ENCODE data around the gene LDHD. TPM values are rescaled to one million over a fixed set of nuclear protein-coding genes. Genes with fewer than 3 reads are reported as not detected.

The LDHD gene
- total RNA-seq, 1 donor from 2014 or later = 10.1 TPM

GRCh38 chr16:75073545-75074303 is 42.9 kb downstream of the LDHD start:
- Histone ChIP-seq H3K9me3 (no peaks in the 10 kb centered on the region), H3K27ac (peak overlapping the region; percentile 15), H3K4me3 (no peak overlapping the region), H3K4me1 (peaks cover 27% of the 10 kb centered on the region), H3K27me3 (no peaks in the 10 kb centered on the region), H3K36me3 (no peaks in the 10 kb centered on the region)
- TF ChIP-seq POLR2A (IDR thresholded peaks at IDR 0.05) (no peak), CTCF (IDR thresholded peaks at IDR 0.05) (no peak), POLR2AphosphoS5 (IDR thresholded peaks at IDR 0.05; ENCODE audit: insufficient read depth in 1 of 2, low read depth in 1 of 2) (no peak)
- DNase-seq (ENCODE audit: extremely low spot score in 2 of 2) = no peak
- intact Hi-C loops (cut with DNase I) = no loop called here

GRCh38 chr16:75072239-75072947 is 44.2 kb downstream of the LDHD start:
- H3K4me1 ChIP-seq = peaks cover 33% of the 10 kb centered on the region

DNA sequence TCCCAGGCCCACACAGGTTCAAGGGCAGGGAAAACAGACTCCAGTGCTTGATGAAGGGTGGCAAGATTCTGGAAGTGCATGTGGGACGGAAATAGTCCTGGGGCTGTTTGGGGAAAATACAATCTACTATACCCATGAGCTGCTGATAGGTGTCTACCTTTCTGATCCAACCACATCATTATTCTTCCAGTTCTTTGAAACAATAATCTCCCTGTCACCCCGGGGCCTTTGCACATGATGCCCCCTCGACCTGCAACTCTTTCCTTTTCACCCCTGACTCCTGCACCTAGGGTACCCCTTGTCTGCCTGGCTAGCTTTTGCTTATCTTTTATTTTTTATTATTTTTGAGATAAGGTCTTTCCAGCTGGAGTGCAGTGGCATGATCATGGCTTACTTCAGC is 45.0 kb downstream of the LDHD start:
- no peak for TF ChIP-seq POLR2A (IDR thresholded peaks at IDR 0.05)
- no peak for TF ChIP-seq CTCF (IDR thresholded peaks at IDR 0.05)
- no peak for TF ChIP-seq POLR2AphosphoS5 (IDR thresholded peaks at IDR 0.05; ENCODE audit: insufficient read depth in 1 of 2, low read depth in 1 of 2)
- H3K4me3 ChIP-seq = no peak overlapping the region
- no peaks in the 10 kb centered on the region for H3K9me3 ChIP-seq
- no peaks in the 10 kb centered on the region for H3K36me3 ChIP-seq
- H3K27me3 ChIP-seq = no peaks in the 10 kb centered on the region
- intact Hi-C loops (cut with DNase I) = no loop called here
- no peak for DNase-seq (ENCODE audit: extremely low spot score in 2 of 2)
- H3K4me1 ChIP-seq = peaks cover 33% of the 10 kb centered on the region
- H3K27ac ChIP-seq = no peak overlapping the region

More at GRCh38 chr16:75072239-75072947, 44.2 kb downstream of the LDHD start:
- Histone ChIP-seq H3K4me3 (no peak overlapping the region), H3K27ac (no peak overlapping the region), H3K27me3 (no peaks in the 10 kb centered on the region), H3K9me3 (no peaks in the 10 kb centered on the region), H3K36me3 (no peaks in the 10 kb centered on the region)
- no peak for DNase-seq (ENCODE audit: extremely low spot score in 2 of 2)
- TF ChIP-seq POLR2AphosphoS5 (IDR thresholded peaks at IDR 0.05; ENCODE audit: insufficient read depth in 1 of 2, low read depth in 1 of 2) (no peak), CTCF (IDR thresholded peaks at IDR 0.05) (no peak), POLR2A (IDR thresholded peaks at IDR 0.05) (no peak)
- intact Hi-C loops (cut with DNase I) = no loop called here

- no peak for DNase-seq (ENCODE audit: extremely low spot score in 2 of 2)
- Histone ChIP-seq H3K36me3 (no peaks in the 10 kb centered on the region), H3K27ac (peak overlapping the region; percentile 6), H3K4me1 (peaks cover 36% of the 10 kb centered on the region), H3K4me3 (no peak overlapping the region), H3K27me3 (no peaks in the 10 kb centered on the region), H3K9me3 (no peaks in the 10 kb centered on the region)
- intact Hi-C loops (cut with DNase I) = no loop called here
- TF ChIP-seq POLR2A (IDR thresholded peaks at IDR 0.05) (no peak), POLR2AphosphoS5 (IDR thresholded peaks at IDR 0.05; ENCODE audit: insufficient read depth in 1 of 2, low read depth in 1 of 2) (no peak)
These were observed 46.4 kb downstream of the LDHD start for GRCh38 chr16:75070012-75070841.

Measured in vagina (tissue), 2 donors.